ENCODE measurements around the gene LARP4B.

Gene LARP4B

GRCh38 chr10:931326-932318 lies at the start of gene LARP4B:
TSS of gene LARP4B (minus strand) at chr10:931705. CDS start at chr10:885721, 45,984 bp downstream.
- POLR2A ChIA-PET: interaction anchor here (0.6 to 1.0 kb wide), 2 partner anchors 62 to 117 kb away, joined by 3 to 4 read pairs; partner anchors contain the start of gene IDI1
- TF ChIP-seq CTCF (IDR thresholded peaks at IDR 0.05; ENCODE audit: control extremely low read depth, extremely low read depth, low read depth, missing control alignments): no peak
- DNase-seq (ENCODE audit: extremely low spot score): peak; percentile 98
- CTCF ChIA-PET: interaction anchor here (1.0 to 1.4 kb wide), 4 partner anchors 10 to 533 kb away, joined by 3 to 5 read pairs (median 3); partner anchors contain the start of gene WDR37

GRCh38 chr10:980468-981093 lies 49.1 kb upstream of the LARP4B start:
- POLR2A ChIA-PET: no interaction called here
- no peak for TF ChIP-seq CTCF (IDR thresholded peaks at IDR 0.05; ENCODE audit: control extremely low read depth, extremely low read depth, low read depth, missing control alignments)
- DNase-seq (ENCODE audit: extremely low spot score): no peak
- CTCF ChIA-PET: interaction anchor here (1.0 kb wide), 1 partner anchor 64 kb away, joined by 3 read pairs; no protein-coding TSS in a partner anchor

GRCh38 chr10:978826-979421 lies 47.4 kb upstream of the LARP4B start:
- ChIA-PET POLR2A (no interaction called here), CTCF (no interaction called here)
- no peak for DNase-seq (ENCODE audit: extremely low spot score)
- no peak for TF ChIP-seq CTCF (IDR thresholded peaks at IDR 0.05; ENCODE audit: control extremely low read depth, extremely low read depth, low read depth, missing control alignments)

DNA sequence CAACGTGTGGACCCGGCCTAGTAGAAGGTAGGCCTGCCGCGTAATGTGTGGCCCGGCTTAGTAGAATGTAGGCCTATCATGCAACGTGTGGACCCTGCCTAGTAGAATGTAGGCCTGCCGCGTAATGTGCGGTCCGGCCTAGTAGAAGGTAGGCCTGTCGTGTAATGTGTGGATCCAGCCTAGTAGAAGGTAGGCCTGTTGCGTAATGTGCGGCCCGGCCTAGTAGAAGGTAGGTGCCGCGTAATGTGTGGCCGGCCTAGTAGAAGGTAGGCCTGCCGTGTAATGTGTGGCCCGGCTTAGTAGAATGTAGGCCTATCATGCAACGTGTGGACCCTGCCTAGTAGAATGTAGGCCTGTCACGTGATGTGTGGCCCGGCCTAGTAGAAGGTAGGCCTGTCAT lies 44.8 kb upstream of the LARP4B start:
- DNase-seq (ENCODE audit: extremely low spot score): no peak
- TF ChIP-seq CTCF (IDR thresholded peaks at IDR 0.05; ENCODE audit: control extremely low read depth, extremely low read depth, low read depth, missing control alignments): no peak
- ChIA-PET CTCF (no interaction called here), POLR2A (no interaction called here)

DNA sequence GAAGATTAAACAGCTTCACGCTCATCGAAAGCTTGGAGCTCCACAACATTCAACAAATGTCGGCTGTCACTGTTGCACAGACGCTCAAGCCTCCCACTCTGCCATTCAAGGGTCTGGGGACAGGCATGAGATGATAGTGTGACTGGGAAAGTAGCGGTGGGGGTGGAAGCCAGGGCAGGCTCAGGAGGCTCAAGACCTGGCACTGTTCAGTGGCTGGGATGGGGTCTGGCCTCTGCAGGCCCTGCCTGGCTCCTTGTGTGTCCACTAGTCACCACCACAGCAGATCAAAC lies 43.2 kb upstream of the LARP4B start:
- ChIA-PET CTCF (interaction anchor here (1.4 to 2.7 kb wide), 3 partner anchors 12 to 60 kb away, joined by 3 to 11 read pairs (median 3); partner anchors contain the start of gene GTPBP4), POLR2A (interaction anchor here (1.3 kb wide), 1 partner anchor 61 kb away, joined by 4 read pairs; no protein-coding TSS in a partner anchor)
- TF ChIP-seq CTCF (IDR thresholded peaks at IDR 0.05; ENCODE audit: control extremely low read depth, extremely low read depth, low read depth, missing control alignments): no peak
- DNase-seq (ENCODE audit: extremely low spot score): no peak
